H9 (cell line): ENCODE data around the gene PKN3. TPM values are rescaled to one million over a fixed set of nuclear protein-coding genes. Genes with fewer than 3 reads are reported as not detected.
A peak's percentile ranks its signal among the peaks of the same experiment; 100 is the strongest.

Source experiments
- DNase-seq: peaks from one replicate; pipeline ENCODE4 v3.0.0-alpha.2; 2017
- H2AFZ ChIP-seq: one replicate; pipeline ENCODE4 v1.6.1; 2013; ENCODE audit warnings: mild to moderate bottlenecking, low read length, control low read depth, moderate library complexity
- H2AK5ac ChIP-seq: 2 replicates; pipeline ENCODE4 v1.6.1; 2013; ENCODE audit warnings: low read length, control low read depth, mixed read lengths; ENCODE audit not compliant: insufficient read length
- H2BK120ac ChIP-seq: one replicate; pipeline ENCODE4 v1.6.1; 2013; ENCODE audit warnings: low read depth, mild to moderate bottlenecking, low read length, control low read depth, inconsistent platforms; ENCODE audit not compliant: poor library complexity, severe bottlenecking
- H2BK12ac ChIP-seq: 2 replicates; pipeline ENCODE4 v1.6.1; 2013; ENCODE audit warnings: low read length, control low read depth, mixed read lengths, low read depth; ENCODE audit not compliant: insufficient read length
- H2BK15ac ChIP-seq: 2 replicates; pipeline ENCODE4 v1.6.1; 2013; ENCODE audit warnings: low read depth, low read length, control low read depth
- H2BK20ac ChIP-seq: one replicate; pipeline ENCODE4 v1.6.1; 2013; ENCODE audit warnings: low read depth, mild to moderate bottlenecking, low read length, control low read depth, inconsistent platforms; ENCODE audit not compliant: poor library complexity, severe bottlenecking
- H2BK5ac ChIP-seq: 2 replicates; pipeline ENCODE4 v1.6.1; 2013; ENCODE audit warnings: low read length, control low read depth, mixed read lengths; ENCODE audit not compliant: insufficient read length
- H3K14ac ChIP-seq: 2 replicates; pipeline ENCODE4 v1.6.1; 2013; ENCODE audit warnings: low read length, control low read depth; ENCODE audit not compliant: insufficient read depth
- H3K18ac ChIP-seq: 2 replicates; pipeline ENCODE4 v1.6.1; 2013; ENCODE audit warnings: low read depth, mild to moderate bottlenecking, mixed read lengths, low read length, control low read depth; ENCODE audit not compliant: insufficient read length
- H3K23ac ChIP-seq: 2 replicates; pipeline ENCODE4 v1.6.1; 2013; ENCODE audit warnings: low read length, control low read depth, mixed read lengths, low read depth; ENCODE audit not compliant: insufficient read length
- H3K23me2 ChIP-seq: 2 replicates; pipeline ENCODE4 v1.6.1; 2013; ENCODE audit warnings: low read depth, mild to moderate bottlenecking, mixed read lengths, low read length, control low read depth; ENCODE audit not compliant: insufficient read length, poor library complexity, severe bottlenecking
- H3K27ac ChIP-seq: 2 replicates; pipeline ENCODE4 v1.5.1; 2013; ENCODE audit warnings: low read length, control low read depth, mixed read lengths, low read depth; ENCODE audit not compliant: insufficient read length
- H3K27me3 ChIP-seq: 2 replicates; pipeline ENCODE4 v1.6.1; 2013; ENCODE audit warnings: low read length, control low read depth, inconsistent platforms; ENCODE audit not compliant: insufficient read depth
- H3K4ac ChIP-seq: 2 replicates; pipeline ENCODE4 v1.6.1; 2013; ENCODE audit warnings: low read depth, mild to moderate bottlenecking, control low read depth, inconsistent platforms, low read length, moderate library complexity
- H3K4me1 ChIP-seq: 2 replicates; pipeline ENCODE4 v1.6.1; 2013; ENCODE audit warnings: low read length, control low read depth, inconsistent platforms; ENCODE audit not compliant: insufficient read depth
- H3K4me2 ChIP-seq: 2 replicates; pipeline ENCODE4 v1.6.1; 2013; ENCODE audit warnings: low read length, control low read depth, mixed read lengths; ENCODE audit not compliant: insufficient read length, insufficient read depth
- H3K56ac ChIP-seq: 2 replicates; pipeline ENCODE4 v1.6.1; 2013; ENCODE audit warnings: low read depth, mild to moderate bottlenecking, mixed read lengths, low read length, control low read depth; ENCODE audit not compliant: insufficient read length
- H3K79me1 ChIP-seq: 2 replicates; pipeline ENCODE4 v1.6.1; 2013; ENCODE audit warnings: low read depth, mild to moderate bottlenecking, moderate library complexity, low read length, control low read depth, inconsistent platforms; ENCODE audit not compliant: insufficient read depth, poor library complexity, severe bottlenecking
- H3K79me2 ChIP-seq: 2 replicates; pipeline ENCODE4 v1.6.1; 2013; ENCODE audit warnings: low read length, control low read depth, inconsistent platforms; ENCODE audit not compliant: insufficient read depth
- H3K9ac ChIP-seq: 2 replicates; pipeline ENCODE4 v1.6.1; 2013; ENCODE audit warnings: low read length, control low read depth, mixed read lengths; ENCODE audit not compliant: insufficient read length; ENCODE audit errors: extremely low read depth
- H3K9me3 ChIP-seq: one replicate; pipeline ENCODE4 v1.6.1; 2013; ENCODE audit warnings: low read depth, low read length, inconsistent platforms; ENCODE audit not compliant: control insufficient read depth
- H3T11ph ChIP-seq: one replicate; pipeline ENCODE4 v1.6.1; 2013; ENCODE audit warnings: mild to moderate bottlenecking, low read length, control low read depth, inconsistent platforms
- H4K20me1 ChIP-seq: one replicate; pipeline ENCODE4 v1.6.1; 2013; ENCODE audit not compliant: control insufficient read depth, insufficient read length, insufficient read depth
- H4K5ac ChIP-seq: 2 replicates; pipeline ENCODE4 v1.6.1; 2013; ENCODE audit warnings: low read depth, mild to moderate bottlenecking, mixed read lengths, low read length, control low read depth; ENCODE audit not compliant: insufficient read length
- H4K8ac ChIP-seq: replicated peaks from 2 replicates; pipeline ENCODE4 v1.6.1; 2013; ENCODE audit warnings: low read length, control low read depth, mixed read lengths, low read depth; ENCODE audit not compliant: insufficient read length
- H4K91ac ChIP-seq: 2 replicates; pipeline ENCODE4 v1.6.1; 2013; ENCODE audit warnings: low read depth, mild to moderate bottlenecking, moderate library complexity, mixed read lengths, low read length, control low read depth; ENCODE audit not compliant: insufficient read length
- H3K27ac Mint-ChIP-seq, 3 experiments: 2 replicates in 2 of 3; 3 replicates in 1 of 3; pipeline ENCODE4 v1.8.0; 2020 to 2021; ENCODE audit warnings: mixed read lengths in 3 of 3, mild to moderate bottlenecking in 1 of 3, moderate library complexity in 1 of 3
- H3K27me3 Mint-ChIP-seq: 2 replicates; pipeline ENCODE4 v1.8.0; 2021; ENCODE audit warnings: low read depth, mild to moderate bottlenecking, moderate library complexity, mixed read lengths
- H3K36me3 Mint-ChIP-seq, 3 experiments: 2 replicates in 2 of 3; 3 replicates in 1 of 3; pipeline ENCODE4 v1.8.0; 2020 to 2021; ENCODE audit warnings: low read depth in 3 of 3, mixed read lengths in 3 of 3; ENCODE audit not compliant: insufficient read depth in 1 of 3
- H3K4me1 Mint-ChIP-seq, 2 experiments: 2 replicates each; pipeline ENCODE4 v1.8.0; 2020; ENCODE audit warnings: mixed read lengths in 2 of 2
- H3K4me3 Mint-ChIP-seq, 2 experiments: 2 replicates in 1 of 2; 3 replicates in 1 of 2; pipeline ENCODE4 v1.8.0; 2020 to 2021; ENCODE audit warnings: mild to moderate bottlenecking in 2 of 2, mixed read lengths in 2 of 2, moderate library complexity in 1 of 2
- H3K9me3 Mint-ChIP-seq, 2 experiments: 2 replicates in 1 of 2; 3 replicates in 1 of 2; pipeline ENCODE4 v1.8.0; 2020; ENCODE audit warnings: mild to moderate bottlenecking in 2 of 2, mixed read lengths in 2 of 2, moderate library complexity in 1 of 2
- CTCF ChIP-seq: fragments of 200-600 bp; sonication (generic); conservative IDR thresholded peaks from 3 replicates; pipeline ENCODE4 v1.8.0; 2021; ENCODE audit warnings: antibody characterized with exemption, mild to moderate bottlenecking
- WGBS: extraction: QIAGEN DNeasy Blood & Tissue Kit; methylation state at CpG from one replicate; pipeline ENCODE4 v1.1.7; 2013; ENCODE audit warnings: missing lambda C conversion rate, low lambda C conversion rate, mixed read lengths; ENCODE audit not compliant: insufficient read length; ENCODE audit errors: extremely low coverage; 5-methylcytosine and 5-hydroxymethylcytosine counted together
- total RNA-seq: library from RNA; stranded (reverse); gene quantifications from 2 replicates; pipeline ENCODE4 v1.2.1, GENCODE V29; 2021

PKN3 gene
- total RNA-seq, 1 experiment from 2014 or later: 25.0 TPM

- Histone ChIP-seq H4K91ac (no peak within 1 kb of the TSS), H2BK5ac (peak within 1 kb of the TSS; percentile 93), H3K79me1 (no peaks in the 10 kb centered on the region), H2BK12ac (no peak within 1 kb of the TSS), H2BK120ac (peak within 1 kb of the TSS; percentile 98), H3K14ac (peak within 1 kb of the TSS; percentile 100), H3K4ac (no peak within 1 kb of the TSS), H3K79me2 (no peaks in the 10 kb centered on the region), H4K20me1 (no peaks in the 10 kb centered on the region), H3K18ac (peak within 1 kb of the TSS; percentile 100), H3K23me2 (no peaks in the 10 kb centered on the region), H3K27me3 (no peaks in the 10 kb centered on the region), H4K8ac (peak within 1 kb of the TSS; percentile 89), H3K9me3 (no peaks in the 10 kb centered on the region), H3K23ac (no peak within 1 kb of the TSS), H2BK20ac (no peak within 1 kb of the TSS), H3K56ac (peak within 1 kb of the TSS; percentile 97), H4K5ac (peak within 1 kb of the TSS; percentile 91), H3K9ac (peak within 1 kb of the TSS; percentile 98), H3T11ph (peak within 1 kb of the TSS; percentile 98), H2AK5ac (no peak within 1 kb of the TSS), H2BK15ac (no peak within 1 kb of the TSS), H3K4me2 (peak within 1 kb of the TSS; percentile 44), H3K27ac (peak within 1 kb of the TSS; percentile 88), H2AFZ (peak within 1 kb of the TSS; percentile 89), H3K4me1 (no peaks in the 10 kb centered on the region)
- H3K9me3 Mint-ChIP-seq: no peaks in the 10 kb centered on the region
- H3K27ac Mint-ChIP-seq: peak within 1 kb of the TSS; percentile 100
- peaks cover 3 to 10% of the 10 kb centered on the region in 2 experiments; a peak in 2 of 4 replicates for H3K4me1 Mint-ChIP-seq
- DNase-seq: peak; percentile 95
- peak within 1 kb of the TSS; percentile 79 to 90 for H3K4me3 Mint-ChIP-seq
- peaks cover 7 to 13% (median 12%) of the 10 kb centered on the region in 3 experiments; a peak in 6 of 7 replicates for H3K36me3 Mint-ChIP-seq
- WGBS: no CpG with 5 or more reads among the region's 86 CpGs
- no peak for TF ChIP-seq CTCF
- no peaks in the 10 kb centered on the region for H3K27me3 Mint-ChIP-seq
Observed at GRCh38 chr9:128656416-128657343, 45.6 kb upstream of the PKN3 start, which contains the start of gene DYNC2I2. Gene DYNC2I2 (minus strand): TSS chr9:128656847. CDS start chr9:128656726, 121 bp downstream.
